ENCODE results near the gene TMEM217. TPM values are rescaled to one million over a fixed set of nuclear protein-coding genes. Genes with fewer than 3 reads are reported as not detected.

The TMEM217 gene
- polyA plus RNA-seq, 1 donor from 2014 or later: 0.32 TPM

DNA sequence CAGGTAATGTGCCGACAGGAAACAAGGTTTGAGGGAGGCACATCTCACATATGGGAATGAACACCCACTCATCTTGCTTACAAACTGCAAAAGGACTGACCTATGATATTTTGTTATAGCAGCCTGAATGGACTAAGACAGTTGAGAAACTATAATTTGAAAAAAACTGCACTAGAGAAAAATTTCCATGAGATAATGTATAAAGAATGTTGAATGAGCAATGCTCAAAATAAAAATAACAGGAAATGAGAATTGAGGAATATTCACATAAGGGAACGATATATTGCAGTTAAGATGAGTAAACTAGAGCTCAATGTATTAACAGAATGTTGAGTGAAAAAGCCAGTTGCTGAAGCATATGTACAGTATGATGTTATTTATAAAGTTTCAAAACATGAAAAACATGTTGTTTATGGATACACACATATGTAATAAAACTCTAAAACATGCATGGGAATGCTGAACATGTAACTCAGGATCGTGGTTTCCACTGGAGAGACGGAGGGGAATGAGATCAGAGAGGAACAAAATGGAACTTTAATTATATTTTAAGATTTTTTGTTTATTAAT lies 6.6 kb downstream of the TMEM217 start:
- Histone ChIP-seq H4K20me1 (ENCODE audit: insufficient read depth) (no peaks in the 10 kb centered on the region), H2AFZ (ENCODE audit: low read depth, low read length) (no peak overlapping the region), H3K4me3 (ENCODE audit: low read length) (no peak overlapping the region), H3K9ac (ENCODE audit: low read length) (no peak overlapping the region), H3K27me3 (ENCODE audit: insufficient read depth, low read depth, low read length) (no peaks in the 10 kb centered on the region), H3K4me2 (ENCODE audit: low read length) (no peak overlapping the region), H3K9me3 (ENCODE audit: low read length) (no peaks in the 10 kb centered on the region), H3K79me2 (replicated peaks; ENCODE audit: insufficient read depth, low read length) (no peaks in the 10 kb centered on the region), H3K27ac (ENCODE audit: low read length) (no peak overlapping the region), H3K9me2 (ENCODE audit: insufficient read depth, low read length) (no peaks in the 10 kb centered on the region), H3K36me3 (ENCODE audit: insufficient read depth, low read length) (no peaks in the 10 kb centered on the region), H3F3A (ENCODE audit: insufficient read depth, low read length, poor library complexity, severe bottlenecking) (no peaks in the 10 kb centered on the region)
- TF ChIP-seq EP300 (conservative IDR thresholded peaks at IDR 0.05; ENCODE audit: poor library complexity, severe bottlenecking) (no peak), EZH2 (IDR thresholded peaks at IDR 0.05; ENCODE audit: borderline replicate concordance, insufficient read depth, low read length, poor library complexity, severe bottlenecking) (no peak), TAF1 (IDR thresholded peaks at IDR 0.05; ENCODE audit: low read depth) (no peak), POLR2AphosphoS5 (IDR thresholded peaks at IDR 0.05) (no peak), SMC3 (conservative IDR thresholded peaks at IDR 0.05; ENCODE audit: poor library complexity) (no peak), MXI1 (conservative IDR thresholded peaks at IDR 0.05; ENCODE audit: poor library complexity, severe bottlenecking) (no peak), RAD21 (conservative IDR thresholded peaks at IDR 0.05) (no peak)
- TF ChIP-seq, protein P1, sequence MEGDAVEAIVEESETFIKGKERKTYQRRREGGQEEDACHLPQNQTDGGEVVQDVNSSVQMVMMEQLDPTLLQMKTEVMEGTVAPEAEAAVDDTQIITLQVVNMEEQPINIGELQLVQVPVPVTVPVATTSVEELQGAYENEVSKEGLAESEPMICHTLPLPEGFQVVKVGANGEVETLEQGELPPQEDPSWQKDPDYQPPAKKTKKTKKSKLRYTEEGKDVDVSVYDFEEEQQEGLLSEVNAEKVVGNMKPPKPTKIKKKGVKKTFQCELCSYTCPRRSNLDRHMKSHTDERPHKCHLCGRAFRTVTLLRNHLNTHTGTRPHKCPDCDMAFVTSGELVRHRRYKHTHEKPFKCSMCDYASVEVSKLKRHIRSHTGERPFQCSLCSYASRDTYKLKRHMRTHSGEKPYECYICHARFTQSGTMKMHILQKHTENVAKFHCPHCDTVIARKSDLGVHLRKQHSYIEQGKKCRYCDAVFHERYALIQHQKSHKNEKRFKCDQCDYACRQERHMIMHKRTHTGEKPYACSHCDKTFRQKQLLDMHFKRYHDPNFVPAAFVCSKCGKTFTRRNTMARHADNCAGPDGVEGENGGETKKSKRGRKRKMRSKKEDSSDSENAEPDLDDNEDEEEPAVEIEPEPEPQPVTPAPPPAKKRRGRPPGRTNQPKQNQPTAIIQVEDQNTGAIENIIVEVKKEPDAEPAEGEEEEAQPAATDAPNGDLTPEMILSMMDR (IDR thresholded peaks at IDR 0.05; ENCODE audit: poor library complexity, severe bottlenecking): no peak
- TF ChIP-seq, protein P2, sequence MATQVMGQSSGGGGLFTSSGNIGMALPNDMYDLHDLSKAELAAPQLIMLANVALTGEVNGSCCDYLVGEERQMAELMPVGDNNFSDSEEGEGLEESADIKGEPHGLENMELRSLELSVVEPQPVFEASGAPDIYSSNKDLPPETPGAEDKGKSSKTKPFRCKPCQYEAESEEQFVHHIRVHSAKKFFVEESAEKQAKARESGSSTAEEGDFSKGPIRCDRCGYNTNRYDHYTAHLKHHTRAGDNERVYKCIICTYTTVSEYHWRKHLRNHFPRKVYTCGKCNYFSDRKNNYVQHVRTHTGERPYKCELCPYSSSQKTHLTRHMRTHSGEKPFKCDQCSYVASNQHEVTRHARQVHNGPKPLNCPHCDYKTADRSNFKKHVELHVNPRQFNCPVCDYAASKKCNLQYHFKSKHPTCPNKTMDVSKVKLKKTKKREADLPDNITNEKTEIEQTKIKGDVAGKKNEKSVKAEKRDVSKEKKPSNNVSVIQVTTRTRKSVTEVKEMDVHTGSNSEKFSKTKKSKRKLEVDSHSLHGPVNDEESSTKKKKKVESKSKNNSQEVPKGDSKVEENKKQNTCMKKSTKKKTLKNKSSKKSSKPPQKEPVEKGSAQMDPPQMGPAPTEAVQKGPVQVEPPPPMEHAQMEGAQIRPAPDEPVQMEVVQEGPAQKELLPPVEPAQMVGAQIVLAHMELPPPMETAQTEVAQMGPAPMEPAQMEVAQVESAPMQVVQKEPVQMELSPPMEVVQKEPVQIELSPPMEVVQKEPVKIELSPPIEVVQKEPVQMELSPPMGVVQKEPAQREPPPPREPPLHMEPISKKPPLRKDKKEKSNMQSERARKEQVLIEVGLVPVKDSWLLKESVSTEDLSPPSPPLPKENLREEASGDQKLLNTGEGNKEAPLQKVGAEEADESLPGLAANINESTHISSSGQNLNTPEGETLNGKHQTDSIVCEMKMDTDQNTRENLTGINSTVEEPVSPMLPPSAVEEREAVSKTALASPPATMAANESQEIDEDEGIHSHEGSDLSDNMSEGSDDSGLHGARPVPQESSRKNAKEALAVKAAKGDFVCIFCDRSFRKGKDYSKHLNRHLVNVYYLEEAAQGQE (IDR thresholded peaks at IDR 0.05; ENCODE audit: borderline replicate concordance): no peak

DNA sequence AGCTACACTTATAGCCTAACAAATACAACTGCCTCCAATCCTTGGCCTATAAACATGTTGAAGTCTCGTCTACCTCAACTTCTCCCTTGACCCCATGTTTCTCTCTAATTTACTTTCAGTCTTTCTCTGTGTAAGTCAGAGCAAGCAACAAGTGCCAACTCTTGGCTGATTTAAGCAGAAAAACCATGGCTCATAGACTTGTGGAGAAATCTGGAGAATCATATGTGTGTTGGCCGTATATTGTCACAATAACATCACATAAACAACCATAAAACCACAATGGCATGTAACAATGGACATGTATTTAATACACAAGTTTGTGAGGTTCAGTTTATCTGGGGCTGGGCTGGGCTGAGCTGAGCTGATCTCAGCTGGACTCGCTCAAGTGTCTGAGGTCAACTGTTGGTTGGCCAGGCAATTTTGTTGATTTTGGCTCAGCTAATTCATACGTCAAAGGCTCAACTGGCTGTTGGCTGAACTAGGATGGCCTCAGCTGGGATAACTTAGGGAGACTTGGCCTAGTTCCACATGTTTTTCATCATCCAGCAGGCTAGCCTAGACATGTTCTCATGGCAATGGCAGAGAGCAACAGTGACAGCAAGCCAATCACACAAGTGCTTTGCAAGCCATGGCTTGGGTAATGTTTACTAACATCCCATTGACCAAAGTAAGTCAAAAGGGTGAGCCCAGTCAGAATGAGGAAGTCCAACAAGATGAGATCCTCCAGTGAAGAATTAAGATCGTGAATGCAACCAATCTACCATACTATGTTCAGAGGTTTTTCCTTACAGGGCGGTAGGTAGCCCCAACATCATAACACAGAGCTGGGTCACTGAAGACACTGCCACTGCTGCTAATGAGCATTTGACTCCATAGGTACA lies 13.3 kb downstream of the TMEM217 start:
- H3K36me3 ChIP-seq (ENCODE audit: insufficient read depth, low read length): no peaks in the 10 kb centered on the region
- H3K4me3 ChIP-seq (ENCODE audit: low read length): no peak overlapping the region
- no peak overlapping the region for H3K27ac ChIP-seq (ENCODE audit: low read length)
- H4K20me1 ChIP-seq (ENCODE audit: insufficient read depth): no peaks in the 10 kb centered on the region
- TF ChIP-seq RAD21 (conservative IDR thresholded peaks at IDR 0.05) (no peak), TAF1 (IDR thresholded peaks at IDR 0.05; ENCODE audit: low read depth) (no peak), POLR2AphosphoS5 (IDR thresholded peaks at IDR 0.05) (no peak), EP300 (conservative IDR thresholded peaks at IDR 0.05; ENCODE audit: poor library complexity, severe bottlenecking) (no peak), MXI1 (conservative IDR thresholded peaks at IDR 0.05; ENCODE audit: poor library complexity, severe bottlenecking) (no peak)
- TF ChIP-seq, protein P2 (IDR thresholded peaks at IDR 0.05; ENCODE audit: borderline replicate concordance): no peak
- TF ChIP-seq, protein P1 (IDR thresholded peaks at IDR 0.05; ENCODE audit: poor library complexity, severe bottlenecking): no peak
- no peaks in the 10 kb centered on the region for H3F3A ChIP-seq (ENCODE audit: insufficient read depth, low read length, poor library complexity, severe bottlenecking)
- H2AFZ ChIP-seq (ENCODE audit: low read depth, low read length): no peak overlapping the region
- no peaks in the 10 kb centered on the region for H3K9me2 ChIP-seq (ENCODE audit: insufficient read depth, low read length)
- no peaks in the 10 kb centered on the region for H3K79me2 ChIP-seq (replicated peaks; ENCODE audit: insufficient read depth, low read length)
- no peak overlapping the region for H3K4me2 ChIP-seq (ENCODE audit: low read length)
- no peaks in the 10 kb centered on the region for H3K27me3 ChIP-seq (ENCODE audit: insufficient read depth, low read depth, low read length)
- H3K9me3 ChIP-seq (ENCODE audit: low read length): no peaks in the 10 kb centered on the region
- no peak overlapping the region for H3K9ac ChIP-seq (ENCODE audit: low read length)

All from neural cell (in vitro differentiated cells).